Iris pigment epithelial cell (primary cell): ENCODE data around the gene REM1.
"Not testable (repeated sequence)": the region's sequence is repeated elsewhere in the genome, so short reads cannot be mapped to it uniquely, and the experiment has no call there.

Source experiments
- DNase-seq: peaks from one replicate; pipeline ENCODE4 v3.0.0-alpha.2; 2011; ENCODE audit warnings: low read depth

REM1 gene

DNA sequence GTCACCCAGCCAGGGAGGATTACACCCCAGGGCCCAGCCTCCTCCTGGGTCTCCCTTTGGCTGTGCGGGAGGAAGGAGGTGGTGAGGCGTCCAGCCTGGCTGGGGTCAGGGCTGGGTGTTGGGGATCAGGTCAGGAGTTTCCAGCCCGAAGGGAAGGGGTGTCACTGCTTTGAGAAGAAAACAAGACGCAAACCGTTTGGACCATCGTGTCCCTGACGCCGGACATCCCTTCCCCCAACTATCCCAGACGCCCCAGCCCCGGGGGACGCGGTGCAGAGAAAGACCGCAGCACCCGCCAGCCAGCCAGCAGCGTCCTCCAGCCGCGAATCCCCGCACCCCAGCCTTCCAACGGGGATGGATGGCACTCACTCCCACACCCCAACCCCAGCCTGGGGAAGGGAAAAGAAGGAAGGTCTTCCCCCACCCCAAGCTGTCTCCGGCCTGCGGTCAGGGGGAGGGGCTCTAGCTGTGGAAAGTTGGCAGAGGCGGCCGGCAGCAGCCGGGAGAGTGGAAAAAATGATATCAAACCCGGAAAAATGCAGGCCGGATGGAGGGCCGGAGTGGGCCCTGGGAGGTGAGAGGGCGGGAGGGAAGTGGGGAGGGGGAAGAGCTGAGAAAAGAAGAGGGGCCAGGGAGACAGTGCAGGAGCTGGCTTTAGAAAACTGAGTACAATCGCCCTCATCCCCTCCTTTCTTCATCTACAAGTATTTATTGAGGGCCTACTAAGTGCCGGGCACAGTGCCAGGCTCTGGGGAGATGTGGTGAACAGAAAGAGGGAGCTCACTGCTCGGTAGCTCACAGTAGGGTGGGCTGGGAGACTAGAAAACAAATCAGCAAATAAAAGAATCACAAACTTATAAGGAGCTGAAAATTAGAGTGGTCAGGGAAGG lies 10.6 kb downstream of the REM1 start:
- peak; percentile 71 for DNase-seq

- no peak for DNase-seq
These were observed 13.0 kb downstream of the REM1 start for GRCh38 chr20:31488115-31488514.

DNA sequence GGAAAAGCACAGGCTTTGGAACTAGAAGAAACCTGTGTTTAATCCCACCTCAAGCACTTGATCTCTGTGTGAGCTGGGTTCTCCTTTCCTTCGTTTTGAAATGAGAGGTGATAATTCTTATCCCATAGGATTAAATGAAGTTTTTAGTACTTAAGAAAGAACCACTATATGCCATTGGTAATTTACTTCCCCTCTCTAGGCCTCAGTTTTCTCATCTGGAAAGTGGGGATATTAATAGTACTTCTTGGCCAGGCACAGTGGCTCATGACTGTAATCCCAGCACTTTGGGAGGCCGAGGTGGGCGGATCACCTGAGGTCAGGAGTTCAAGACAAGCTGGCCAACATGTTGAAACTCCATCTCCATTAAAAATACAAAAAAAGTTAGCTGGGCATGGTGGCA lies 14.1 kb downstream of the REM1 start:
- DNase-seq = no peak

DNA sequence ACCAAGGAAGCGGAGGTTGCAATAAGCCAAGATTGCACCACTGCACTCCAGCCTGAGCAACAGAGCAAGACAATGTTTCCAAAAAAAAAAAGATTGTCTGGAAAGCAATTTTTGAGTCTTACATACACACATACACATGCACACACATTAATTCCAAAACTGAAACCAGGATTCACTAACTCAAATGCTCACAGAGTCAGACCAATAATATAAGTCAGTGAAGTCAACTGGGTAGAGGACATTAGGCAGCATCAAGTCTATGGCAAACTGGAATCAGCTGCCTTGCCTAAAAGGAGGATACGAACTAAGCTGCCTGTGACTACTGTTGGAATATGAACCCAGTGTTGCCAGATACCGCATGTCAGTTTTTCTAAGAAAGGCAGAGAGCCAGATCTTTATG lies 15.7 kb downstream of the REM1 start:
- no peak for DNase-seq

GRCh38 chr20:31494131-31494530 lies 19.0 kb downstream of the REM1 start:
- peak; percentile 55 for DNase-seq

GRCh38 chr20:31496761-31497295 lies 21.7 kb downstream of the REM1 start:
- DNase-seq = no peak

DNA sequence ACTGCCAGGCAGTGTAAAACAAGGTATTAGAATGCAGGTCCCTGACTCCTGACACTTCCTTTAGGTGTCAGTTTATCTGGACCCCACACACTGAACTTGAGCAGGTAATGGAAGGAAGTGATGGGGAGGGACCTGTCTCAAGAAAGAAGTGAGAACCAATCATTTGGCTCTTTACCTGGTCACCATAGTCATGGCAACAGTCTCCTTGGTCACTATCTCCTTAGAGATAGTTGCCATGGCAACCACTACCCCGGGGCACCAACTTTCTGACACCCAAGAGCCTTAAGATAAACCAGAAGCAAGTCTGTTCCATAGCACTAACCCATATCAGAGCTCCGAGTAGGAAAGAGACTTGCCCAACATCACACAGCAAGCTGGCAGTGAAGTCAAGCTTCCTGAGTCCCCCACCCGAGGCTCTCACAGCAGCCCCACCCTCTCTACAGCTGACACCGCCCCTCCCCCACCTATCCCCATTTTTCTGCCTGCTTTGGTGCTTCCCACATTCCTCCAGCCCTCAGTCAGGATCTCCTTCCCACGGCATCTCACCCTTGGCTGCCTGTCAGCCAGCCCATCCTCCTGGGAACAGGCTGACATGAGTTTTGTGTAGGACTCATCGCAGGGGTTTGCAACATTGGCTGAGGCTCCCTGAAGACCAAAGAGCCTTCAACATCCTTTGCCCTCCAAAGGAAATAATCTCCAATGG lies 22.9 kb downstream of the REM1 start:
- no peak for DNase-seq

- no peak for DNase-seq
These were observed 25.4 kb downstream of the REM1 start for GRCh38 chr20:31500527-31500926.

- peak; percentile 55 for DNase-seq
These were observed 28.0 kb downstream of the REM1 start for GRCh38 chr20:31502884-31503673.

DNA sequence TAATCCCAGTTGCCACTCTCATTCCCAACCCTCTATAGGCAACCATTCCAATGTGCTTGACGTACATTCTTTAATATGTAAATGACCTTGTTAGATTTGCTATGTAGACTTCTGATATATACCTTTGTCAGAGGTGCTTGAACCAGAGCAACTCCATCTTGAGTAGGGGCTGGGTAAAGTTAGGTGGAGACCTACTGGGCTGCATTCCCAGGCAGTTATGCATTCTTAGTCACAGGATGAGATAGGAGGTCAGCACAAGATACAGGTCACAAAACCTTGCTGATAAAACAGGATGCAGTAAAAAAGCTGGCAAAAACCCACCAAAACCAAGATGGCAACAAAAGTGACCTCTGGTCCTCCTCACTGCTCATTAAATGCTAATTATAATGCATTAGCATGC lies 30.8 kb downstream of the REM1 start:
- DNase-seq = no peak

DNA sequence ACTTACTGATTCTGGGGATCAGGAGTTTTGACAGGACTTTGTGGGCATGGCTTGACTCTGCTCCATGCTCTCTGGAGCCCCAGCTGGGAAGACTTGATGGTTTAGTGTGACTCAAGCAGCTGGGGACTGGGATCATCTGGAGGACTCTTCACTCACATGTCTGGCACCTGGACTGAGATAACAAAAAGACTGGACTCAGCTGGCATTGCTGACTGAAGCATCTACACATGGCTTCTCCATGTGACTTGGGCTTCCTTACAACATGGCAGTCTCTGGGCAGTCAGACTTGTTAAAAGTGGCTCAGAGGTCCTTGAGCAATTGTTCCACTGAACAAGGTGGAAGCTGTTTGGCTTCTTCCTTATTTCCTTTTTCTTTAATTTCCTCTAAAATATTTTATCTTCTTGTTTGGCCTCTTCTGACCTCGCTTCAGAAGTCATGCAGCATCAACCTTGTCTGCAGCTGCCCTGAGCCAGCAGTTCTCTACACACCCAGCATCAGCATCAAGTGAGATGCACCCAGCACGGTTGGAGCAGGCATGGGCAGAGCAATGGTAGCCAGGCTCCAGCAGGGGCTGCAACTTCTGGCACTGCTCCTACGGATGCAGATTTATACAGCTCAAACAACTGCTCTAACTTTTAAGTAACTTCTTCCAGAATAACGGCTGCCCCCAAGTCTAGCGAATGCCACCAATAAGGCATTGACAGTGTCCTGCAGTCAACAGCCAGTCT lies 33.6 kb downstream of the REM1 start:
- no peak for DNase-seq

- DNase-seq = peak; percentile 94
These were observed 39.3 kb downstream of the REM1 start, which contains the start of gene HM13 for GRCh38 chr20:31514154-31515071. Gene HM13, plus strand, starts transcription at chr20:31514442. Its CDS starts 110 bp downstream, at chr20:31514552.

DNA sequence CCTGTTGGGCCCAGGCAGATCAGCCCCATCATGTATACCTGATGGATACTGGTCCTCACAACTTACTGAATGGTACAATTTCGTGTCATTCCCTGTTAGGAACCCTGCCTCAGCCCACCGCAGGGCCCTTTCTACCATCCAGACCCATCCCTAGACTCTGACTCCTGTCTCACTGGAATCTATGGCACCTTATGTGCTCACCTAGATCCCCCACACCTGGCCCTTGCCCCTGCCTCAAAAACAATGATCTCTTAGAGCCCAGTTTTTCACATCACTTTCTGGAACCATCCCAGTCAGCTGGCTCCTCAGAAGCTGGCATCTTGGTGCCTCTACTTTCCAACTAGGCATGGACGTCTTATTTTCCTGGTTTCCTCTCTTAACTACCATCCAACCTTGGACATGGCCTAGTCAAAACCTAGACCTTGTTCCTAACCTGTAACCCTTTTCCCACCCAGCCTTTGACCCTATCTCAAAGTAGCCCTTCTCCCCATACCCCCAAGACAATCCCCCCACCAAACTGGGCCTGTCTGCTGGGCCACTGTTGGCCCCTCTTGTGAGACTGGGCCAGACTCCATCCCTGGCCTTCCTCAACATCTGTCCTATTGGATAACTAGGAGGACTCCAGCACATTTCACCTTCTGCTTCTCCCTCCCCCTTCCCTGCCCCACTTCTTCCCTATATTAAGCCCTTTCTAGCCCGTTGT lies 40.1 kb downstream of the REM1 start:
- DNase-seq = no peak

GRCh38 chr20:31515775-31516107 lies 40.7 kb downstream of the REM1 start:
- no peak for DNase-seq

DNA sequence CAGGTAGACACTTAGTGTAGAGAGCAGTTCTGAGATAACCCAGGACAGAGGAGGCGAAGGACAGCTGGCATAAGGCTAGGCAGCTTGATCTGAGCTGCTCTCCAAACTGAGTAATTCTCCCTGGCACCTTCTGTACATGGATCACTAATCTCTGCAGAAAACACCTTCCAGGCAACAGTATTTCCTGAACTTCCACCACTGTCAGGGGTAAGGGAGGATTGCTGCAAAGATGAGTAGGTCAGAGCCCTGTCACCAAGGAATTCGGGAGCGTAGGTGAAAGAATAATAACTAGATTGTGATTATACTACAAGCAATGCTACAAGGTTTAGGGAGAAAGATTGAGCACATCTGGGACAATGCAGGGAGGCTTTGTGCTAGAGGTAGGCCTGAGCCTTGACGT lies 41.1 kb downstream of the REM1 start:
- no peak for DNase-seq

GRCh38 chr20:31516651-31517050 lies 41.6 kb downstream of the REM1 start:
- DNase-seq = no peak

GRCh38 chr20:31517373-31517772 lies 42.3 kb downstream of the REM1 start:
- peak; percentile 69 for DNase-seq

- not testable (repeated sequence) for DNase-seq
These were observed 46.2 kb downstream of the REM1 start for GRCh38 chr20:31521267-31521666.

- no peak for DNase-seq
These were observed 47.6 kb downstream of the REM1 start for GRCh38 chr20:31522731-31523130.
